ENCODE data around the gene PTPRQ. TPM values are rescaled to one million over a fixed set of nuclear protein-coding genes. Genes with fewer than 3 reads are reported as not detected.
"Not testable (repeated sequence)": the region's sequence is repeated elsewhere in the genome, so short reads cannot be mapped to it uniquely, and the experiment has no call there.

The PTPRQ gene
- total RNA-seq, 2 experiments from 2014 or later: not detected

DNA sequence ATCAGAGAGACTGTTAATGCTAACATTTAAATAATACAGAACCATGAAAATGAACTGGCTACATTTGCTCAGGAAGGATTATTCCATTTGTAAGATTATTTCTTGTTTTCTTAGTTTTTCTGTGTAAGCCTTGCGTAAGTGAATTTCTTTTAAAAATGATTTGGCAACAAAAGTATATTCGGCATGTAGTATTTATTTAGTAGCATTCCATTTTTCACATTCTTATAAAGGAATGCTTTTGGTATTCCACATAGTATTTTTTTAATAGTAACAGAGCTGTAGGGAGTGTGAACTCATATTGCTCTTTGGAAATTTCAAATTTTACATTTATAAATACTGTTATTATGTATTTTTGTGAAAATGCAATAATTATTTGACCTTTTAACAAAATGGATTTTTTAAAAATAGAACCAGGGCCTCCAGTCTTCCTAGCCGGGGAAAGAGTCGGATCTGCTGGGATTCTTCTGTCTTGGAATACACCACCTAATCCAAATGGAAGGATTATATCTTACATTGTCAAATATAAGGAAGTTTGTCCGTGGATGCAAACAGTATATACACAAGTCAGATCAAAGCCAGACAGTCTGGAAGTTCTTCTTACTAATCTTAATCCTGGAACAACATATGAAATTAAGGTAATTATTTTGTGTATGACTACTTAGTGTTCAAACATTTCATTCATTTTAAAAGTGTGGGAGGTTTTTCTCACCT, 1.2 kb downstream of the PTPRQ start:
- peaks cover 3% of the 10 kb centered on the region for H3K9me3 Mint-ChIP-seq
- no peak overlapping the region for H3K4me3 Mint-ChIP-seq
- H3K4me1 Mint-ChIP-seq: no peaks in the 10 kb centered on the region
- no peak overlapping the region for H3K27ac Mint-ChIP-seq
- no peaks in the 10 kb centered on the region for H3K27me3 Mint-ChIP-seq
- DNase-seq: no peak
- no peaks in the 10 kb centered on the region for H3K36me3 Mint-ChIP-seq

DNA sequence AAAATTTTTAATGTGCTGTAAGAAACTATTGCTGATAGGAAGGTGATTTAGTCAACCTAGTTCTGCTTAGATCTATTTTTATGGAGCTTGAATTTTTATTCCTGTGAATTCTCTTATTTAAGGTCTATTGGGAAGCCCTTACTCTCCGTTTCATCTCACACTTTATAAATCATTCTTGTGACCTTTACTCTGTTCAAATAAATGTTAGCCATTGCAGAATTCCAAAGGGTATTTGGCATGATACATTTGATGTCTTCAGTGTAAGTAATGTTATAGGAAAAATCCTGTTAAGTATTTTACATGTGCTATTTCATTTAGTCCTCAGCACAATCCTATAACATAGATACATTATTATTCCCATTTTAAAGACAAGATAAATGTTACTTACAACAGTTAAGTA, 12.5 kb downstream of the PTPRQ start:
- no peaks in the 10 kb centered on the region for H3K4me1 Mint-ChIP-seq
- no peaks in the 10 kb centered on the region for H3K36me3 Mint-ChIP-seq
- H3K9me3 Mint-ChIP-seq: peaks cover 3% of the 10 kb centered on the region
- no peak overlapping the region for H3K4me3 Mint-ChIP-seq
- no peak overlapping the region for H3K27ac Mint-ChIP-seq
- no peak for DNase-seq
- no peaks in the 10 kb centered on the region for H3K27me3 Mint-ChIP-seq

DNA sequence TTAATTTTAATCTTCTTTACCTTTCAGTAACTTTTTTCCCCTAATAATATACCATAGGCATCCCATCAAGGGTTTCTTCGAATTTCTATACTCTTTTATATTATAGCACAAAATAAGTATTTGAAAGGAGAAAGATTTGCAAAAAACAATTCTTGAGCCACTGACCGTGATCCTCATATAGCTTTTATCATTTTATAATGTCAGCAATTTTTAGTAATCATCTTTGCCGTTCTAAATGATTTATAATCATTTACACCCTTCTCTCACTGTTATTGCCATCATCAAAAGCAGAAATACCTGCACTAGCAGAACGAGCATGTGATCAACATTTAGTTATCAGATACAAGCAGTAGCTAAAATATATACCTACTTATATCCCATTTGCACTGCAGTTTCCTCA, 16.9 kb downstream of the PTPRQ start:
- no peak for DNase-seq
- H3K4me1 Mint-ChIP-seq: no peaks in the 10 kb centered on the region
- no peak overlapping the region for H3K27ac Mint-ChIP-seq
- no peaks in the 10 kb centered on the region for H3K27me3 Mint-ChIP-seq
- no peaks in the 10 kb centered on the region for H3K9me3 Mint-ChIP-seq
- H3K4me3 Mint-ChIP-seq: no peak overlapping the region
- H3K36me3 Mint-ChIP-seq: no peaks in the 10 kb centered on the region

DNA sequence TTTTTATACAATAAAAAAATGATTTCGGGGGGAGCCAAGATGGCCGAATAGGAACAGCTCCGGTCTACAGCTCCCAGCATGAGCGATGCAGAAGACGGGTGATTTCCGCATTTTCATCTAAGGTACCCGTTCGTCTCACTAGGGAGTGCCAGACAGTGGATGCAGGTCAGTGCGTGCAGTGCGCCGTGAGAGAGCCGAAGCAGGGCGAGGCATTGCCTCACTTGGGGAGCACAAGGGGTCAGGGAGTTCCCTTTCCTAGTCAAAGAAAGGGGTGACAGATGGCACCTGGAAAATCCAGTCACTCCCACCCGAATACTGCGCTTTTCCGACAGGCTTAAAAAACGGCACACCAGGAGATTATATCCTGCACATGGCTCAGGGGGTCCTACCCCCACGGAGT, 17.8 kb downstream of the PTPRQ start:
- not testable (repeated sequence) for DNase-seq, H3K9me3 Mint-ChIP-seq, H3K4me1 Mint-ChIP-seq, H3K27me3 Mint-ChIP-seq, H3K36me3 Mint-ChIP-seq, H3K27ac Mint-ChIP-seq, H3K4me3 Mint-ChIP-seq

DNA sequence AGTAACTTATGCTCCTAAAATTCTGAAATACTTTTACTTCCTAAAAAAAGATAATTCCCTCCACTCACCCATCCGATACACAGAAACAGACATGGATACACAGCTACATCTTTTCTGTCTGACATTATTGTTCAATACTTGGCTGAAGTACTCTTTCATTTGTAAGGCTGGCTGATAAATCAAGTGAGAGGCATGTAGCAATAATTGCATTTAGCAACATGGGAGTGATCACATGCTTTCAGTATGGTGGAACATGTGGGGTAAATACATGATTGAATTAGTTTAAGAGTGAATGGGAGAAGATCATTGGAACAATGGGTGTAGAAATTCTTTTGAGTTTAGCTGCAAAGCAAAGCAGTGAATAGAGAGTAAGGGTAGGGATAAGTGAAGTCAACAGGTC, 25.6 kb downstream of the PTPRQ start:
- Mint-ChIP-seq H3K4me3 (no peak overlapping the region), H3K4me1 (no peaks in the 10 kb centered on the region), H3K27ac (no peak overlapping the region), H3K27me3 (no peaks in the 10 kb centered on the region), H3K36me3 (no peaks in the 10 kb centered on the region), H3K9me3 (no peaks in the 10 kb centered on the region)
- DNase-seq: no peak

DNA sequence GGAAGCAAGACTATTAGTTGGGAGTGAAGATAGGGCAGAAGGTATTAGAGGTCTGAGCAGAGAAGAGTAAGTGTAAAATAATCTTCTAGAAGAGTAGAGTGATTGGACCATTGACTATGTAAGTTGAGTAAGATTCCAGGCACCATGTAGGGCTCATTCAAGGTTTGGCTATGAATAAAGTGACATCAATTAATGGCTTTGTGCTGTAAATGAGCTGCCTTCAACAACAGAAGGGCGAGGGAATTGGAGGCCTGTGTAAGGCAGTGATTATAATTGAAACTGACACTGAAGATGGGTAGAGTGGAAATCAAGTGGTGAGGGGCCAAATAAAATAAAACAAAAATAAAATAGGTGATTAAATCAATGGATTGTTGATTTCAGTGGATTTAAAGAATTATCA, 26.4 kb downstream of the PTPRQ start:
- DNase-seq: no peak
- no peaks in the 10 kb centered on the region for H3K27me3 Mint-ChIP-seq
- H3K9me3 Mint-ChIP-seq: no peaks in the 10 kb centered on the region
- H3K4me1 Mint-ChIP-seq: no peaks in the 10 kb centered on the region
- H3K36me3 Mint-ChIP-seq: no peaks in the 10 kb centered on the region
- no peak overlapping the region for H3K27ac Mint-ChIP-seq
- no peak overlapping the region for H3K4me3 Mint-ChIP-seq

DNA sequence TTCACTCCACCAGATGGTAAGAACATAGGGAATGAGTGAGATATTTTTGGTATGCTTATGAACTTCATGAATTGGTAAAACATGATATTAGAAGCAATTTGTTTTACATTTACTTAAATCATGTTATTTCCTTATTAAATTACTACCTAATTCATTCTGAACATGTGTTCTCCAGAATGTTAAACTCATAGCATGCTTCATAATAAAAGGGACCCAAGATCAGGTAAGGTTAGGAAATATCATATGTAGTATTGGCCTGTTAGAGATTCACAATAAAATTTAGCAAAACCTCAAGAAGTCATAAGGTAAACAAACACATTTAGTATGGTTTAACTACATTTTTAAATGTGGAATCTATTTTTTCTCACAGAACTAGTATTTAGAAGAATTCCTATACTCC, 28.2 kb downstream of the PTPRQ start:
- Mint-ChIP-seq H3K4me1 (no peaks in the 10 kb centered on the region), H3K27me3 (no peaks in the 10 kb centered on the region), H3K27ac (no peak overlapping the region), H3K4me3 (no peak overlapping the region), H3K9me3 (no peaks in the 10 kb centered on the region), H3K36me3 (no peaks in the 10 kb centered on the region)
- DNase-seq: no peak

DNA sequence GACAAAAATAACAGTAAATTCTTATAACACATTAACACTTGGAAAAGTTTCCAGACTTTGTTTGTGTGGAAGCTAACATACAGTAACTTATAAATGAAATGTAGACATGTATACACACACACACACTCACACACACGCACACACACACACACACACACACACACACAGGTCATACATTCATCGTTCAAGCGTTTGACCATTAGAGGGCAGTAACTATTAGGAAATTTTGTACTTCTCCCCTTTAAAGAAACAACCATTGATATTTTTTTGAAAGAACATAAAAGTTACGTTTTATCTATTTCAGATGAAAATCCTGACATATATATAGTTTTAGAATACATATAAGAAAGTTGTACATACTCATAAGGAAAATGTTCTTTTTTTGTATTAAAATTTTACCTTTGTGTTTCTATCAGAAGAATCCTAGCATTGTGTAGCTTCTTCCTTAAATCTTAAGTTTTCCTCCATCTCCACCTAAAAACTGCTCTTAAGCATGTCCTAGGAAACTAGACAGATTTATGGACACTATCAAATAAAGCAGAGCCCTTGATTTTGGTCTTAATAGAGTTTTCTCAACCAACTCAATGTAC, 29.0 kb downstream of the PTPRQ start:
- Mint-ChIP-seq H3K9me3 (no peaks in the 10 kb centered on the region), H3K4me1 (no peaks in the 10 kb centered on the region), H3K36me3 (no peaks in the 10 kb centered on the region), H3K27me3 (no peaks in the 10 kb centered on the region), H3K4me3 (no peak overlapping the region), H3K27ac (no peak overlapping the region)
- DNase-seq: no peak

DNA sequence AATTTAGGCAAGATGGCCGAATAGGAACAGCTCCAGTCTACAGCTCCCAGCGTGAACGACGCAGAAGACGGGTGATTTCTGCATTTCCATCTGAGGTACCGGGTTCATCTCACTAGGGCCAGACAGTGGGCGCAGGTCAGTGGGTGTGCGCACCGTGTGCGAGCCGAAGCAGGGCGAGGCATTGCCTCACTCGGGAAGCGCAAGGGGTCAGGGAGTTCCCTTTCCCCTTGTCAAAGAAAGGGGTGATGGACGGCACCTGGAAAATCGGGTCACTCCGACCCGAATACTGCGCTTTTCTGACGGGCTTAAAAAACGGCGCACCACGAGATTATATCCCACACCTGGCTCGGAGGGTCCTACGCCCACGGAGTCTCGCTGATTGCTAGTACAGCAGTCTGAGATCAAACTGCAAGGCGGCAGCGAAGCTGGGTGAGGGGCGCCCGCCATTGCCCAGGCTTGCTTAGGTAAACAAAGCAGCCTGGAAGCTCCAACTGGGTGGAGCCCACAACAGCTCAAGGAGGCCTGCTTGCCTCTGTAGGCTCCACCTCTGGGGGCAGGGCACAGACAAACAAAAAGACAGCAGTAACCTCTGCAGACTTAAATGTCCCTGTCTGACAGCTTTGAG, 33.6 kb downstream of the PTPRQ start:
- not testable (repeated sequence) for H3K4me3 Mint-ChIP-seq, H3K27ac Mint-ChIP-seq, H3K36me3 Mint-ChIP-seq, H3K4me1 Mint-ChIP-seq, DNase-seq, H3K9me3 Mint-ChIP-seq, H3K27me3 Mint-ChIP-seq

DNA sequence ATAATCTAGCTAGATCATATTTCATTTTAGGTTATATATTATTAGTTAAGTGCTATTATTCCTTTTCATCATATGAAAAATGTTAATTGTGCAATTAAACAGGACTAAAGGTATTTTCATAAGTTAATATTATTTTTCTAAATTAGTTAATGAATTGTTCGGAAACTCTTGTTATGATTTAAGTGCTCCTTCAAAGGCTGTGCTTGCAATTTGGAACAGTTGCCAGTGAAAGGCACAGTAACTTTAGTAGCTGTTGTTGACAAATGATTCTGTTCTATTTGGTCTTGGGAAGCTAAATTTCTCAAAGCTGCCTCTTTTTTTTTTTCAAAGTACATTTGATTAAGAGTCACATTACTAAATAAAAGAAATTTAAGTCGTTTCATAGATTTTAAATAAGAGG, 40.7 kb downstream of the PTPRQ start:
- Mint-ChIP-seq H3K9me3 (no peaks in the 10 kb centered on the region), H3K36me3 (no peaks in the 10 kb centered on the region), H3K27me3 (no peaks in the 10 kb centered on the region), H3K4me1 (no peaks in the 10 kb centered on the region), H3K27ac (no peak overlapping the region), H3K4me3 (no peak overlapping the region)
- no peak for DNase-seq

DNA sequence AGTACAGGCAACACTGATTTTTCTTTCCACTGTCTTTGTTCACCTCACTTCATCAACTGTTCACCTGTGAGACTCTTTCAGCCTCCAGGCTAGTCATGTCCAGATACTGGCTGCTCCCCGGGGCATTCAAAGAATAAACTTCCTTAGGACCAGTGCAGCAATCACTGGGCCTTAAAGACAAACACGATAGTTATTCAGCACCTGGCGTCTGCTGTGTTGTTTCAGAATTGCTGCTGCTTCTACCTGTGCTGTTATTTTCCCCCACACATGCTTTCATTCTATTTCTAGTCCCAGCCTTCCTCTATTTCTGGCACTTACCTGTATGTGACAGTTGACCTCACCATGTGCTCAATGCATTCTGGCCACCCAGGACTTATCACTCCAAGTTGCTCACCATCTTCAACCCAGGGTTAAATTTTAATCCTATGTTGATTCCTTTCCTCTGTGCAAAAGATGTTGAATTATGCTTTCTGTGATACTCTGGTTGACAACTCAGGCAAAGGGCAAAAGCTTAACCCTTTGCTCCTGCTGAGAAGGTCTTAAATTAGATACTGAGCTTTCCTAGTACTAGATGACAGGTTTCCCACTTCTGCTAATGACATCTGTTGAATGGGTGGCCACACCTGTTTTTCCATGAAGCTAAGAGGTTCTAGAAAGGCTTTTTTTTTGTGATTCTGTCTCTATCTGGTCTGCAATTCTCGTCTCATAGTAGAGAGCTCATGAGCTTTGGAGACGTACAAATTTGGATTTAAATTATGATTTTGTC, 41.4 kb downstream of the PTPRQ start:
- H3K27me3 Mint-ChIP-seq: no peaks in the 10 kb centered on the region
- H3K4me3 Mint-ChIP-seq: no peak overlapping the region
- H3K4me1 Mint-ChIP-seq: no peaks in the 10 kb centered on the region
- no peak overlapping the region for H3K27ac Mint-ChIP-seq
- no peak for DNase-seq
- no peaks in the 10 kb centered on the region for H3K9me3 Mint-ChIP-seq
- H3K36me3 Mint-ChIP-seq: no peaks in the 10 kb centered on the region

DNA sequence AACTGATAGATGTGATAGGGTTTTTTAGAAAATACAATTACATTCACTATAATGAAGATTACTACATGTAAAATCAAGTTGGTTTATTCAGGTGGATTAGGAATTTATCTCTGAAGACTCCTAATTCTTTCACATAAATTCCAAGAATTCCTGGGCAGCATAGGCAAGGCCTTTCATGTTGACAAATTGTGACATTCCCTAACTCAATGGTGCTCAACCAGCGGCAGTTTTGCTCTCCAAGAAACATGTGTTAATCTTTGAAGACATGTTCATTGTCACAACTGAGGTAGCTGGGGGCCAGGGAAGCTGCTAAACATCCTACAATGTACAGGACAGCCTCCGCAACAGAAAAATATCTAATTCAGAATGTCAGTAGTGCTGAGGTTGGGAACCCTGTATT, 46.3 kb downstream of the PTPRQ start:
- no peak for DNase-seq
- Mint-ChIP-seq H3K36me3 (no peaks in the 10 kb centered on the region), H3K27ac (no peak overlapping the region), H3K27me3 (no peaks in the 10 kb centered on the region), H3K4me3 (no peak overlapping the region), H3K4me1 (no peaks in the 10 kb centered on the region), H3K9me3 (no peaks in the 10 kb centered on the region)

DNA sequence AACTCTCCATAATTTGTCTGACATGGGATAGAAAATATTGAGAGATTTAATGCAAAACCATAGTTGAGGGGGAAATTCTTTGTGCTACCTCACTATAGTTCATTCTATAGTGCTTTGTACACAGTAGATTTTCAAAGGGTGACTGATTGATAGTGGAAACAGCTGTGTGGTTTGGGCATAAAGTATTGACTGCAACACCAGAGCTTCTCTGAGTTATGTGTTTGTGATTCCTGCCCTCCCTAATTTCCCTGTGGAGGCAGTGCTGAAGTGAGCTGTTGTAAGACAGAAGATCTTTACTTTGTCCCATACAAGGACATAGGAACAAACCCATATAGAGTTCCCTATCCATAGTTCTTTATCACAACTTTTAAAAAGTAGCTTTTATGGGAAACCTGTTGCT, 47.1 kb downstream of the PTPRQ start:
- Mint-ChIP-seq H3K4me3 (no peak overlapping the region), H3K36me3 (no peaks in the 10 kb centered on the region), H3K27me3 (no peaks in the 10 kb centered on the region), H3K9me3 (no peaks in the 10 kb centered on the region), H3K4me1 (no peaks in the 10 kb centered on the region), H3K27ac (no peak overlapping the region)
- no peak for DNase-seq

DNA sequence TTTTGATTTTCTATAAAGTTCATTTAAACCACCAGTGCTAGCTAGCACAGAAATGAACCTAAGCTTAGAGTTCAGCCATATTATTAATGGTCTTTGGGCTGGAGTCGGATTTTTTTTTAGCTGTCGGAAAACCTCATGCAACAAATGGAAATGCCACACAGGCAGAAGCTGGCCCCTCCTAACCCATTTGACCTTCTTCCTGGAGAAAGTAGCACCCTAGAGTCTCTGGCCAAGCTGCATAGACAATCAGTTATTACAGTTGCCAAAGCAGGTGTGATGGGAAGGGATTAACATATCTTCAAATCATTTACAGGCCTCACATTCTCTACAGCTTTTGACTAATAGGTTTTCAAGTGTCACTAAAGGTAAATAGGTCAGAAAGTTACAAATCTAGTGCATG, 49.4 kb downstream of the PTPRQ start:
- Mint-ChIP-seq H3K4me1 (no peaks in the 10 kb centered on the region), H3K4me3 (no peak overlapping the region), H3K36me3 (no peaks in the 10 kb centered on the region), H3K9me3 (no peaks in the 10 kb centered on the region), H3K27ac (no peak overlapping the region), H3K27me3 (no peaks in the 10 kb centered on the region)
- DNase-seq: no peak

DNA sequence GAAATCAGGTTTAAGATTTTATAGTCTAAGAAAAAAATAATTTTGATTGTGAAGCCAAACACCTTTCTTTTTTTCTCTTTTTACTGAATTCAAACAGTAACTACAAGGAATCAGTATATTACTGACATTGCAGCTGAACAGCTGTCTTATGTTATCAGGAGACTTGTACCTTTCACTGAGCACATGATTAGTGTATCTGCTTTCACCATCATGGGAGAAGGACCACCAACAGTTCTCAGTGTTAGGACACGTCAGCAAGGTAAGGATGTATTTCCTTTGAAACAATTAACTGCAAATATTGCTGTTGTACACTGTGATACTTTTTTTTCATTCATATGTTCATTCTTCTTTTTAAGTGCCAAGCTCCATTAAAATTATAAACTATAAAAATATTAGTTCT, 50.8 kb downstream of the PTPRQ start:
- Mint-ChIP-seq H3K9me3 (no peaks in the 10 kb centered on the region), H3K4me3 (no peak overlapping the region), H3K27ac (no peak overlapping the region), H3K4me1 (no peaks in the 10 kb centered on the region), H3K36me3 (no peaks in the 10 kb centered on the region), H3K27me3 (no peaks in the 10 kb centered on the region)
- DNase-seq: no peak

All from activated naive CD8-positive, alpha-beta T cell treated with anti-CD3 and anti-CD28 coated beads for 36 hours (primary cell).